IPS-18a (cell line): ENCODE data around the gene ZNF555.
"Not testable (repeated sequence)": the region's sequence is repeated elsewhere in the genome, so short reads cannot be mapped to it uniquely, and the experiment has no call there.

Experiments
- H3K27ac ChIP-seq: one replicate; pipeline ENCODE4 v1.5.1; 2013; ENCODE audit warnings: low read length
- H3K27me3 ChIP-seq: one replicate; pipeline ENCODE4 v1.6.1; 2013; ENCODE audit warnings: mild to moderate bottlenecking, low read length; ENCODE audit not compliant: control insufficient read depth, insufficient read depth
- H3K36me3 ChIP-seq: one replicate; pipeline ENCODE4 v1.6.1; 2013; ENCODE audit warnings: low read depth, low read length; ENCODE audit not compliant: control insufficient read depth
- H3K4me1 ChIP-seq: one replicate; pipeline ENCODE4 v1.6.1; 2013; ENCODE audit warnings: low read depth, low read length; ENCODE audit not compliant: control insufficient read depth
- H3K4me3 ChIP-seq: one replicate; pipeline ENCODE4 v1.5.1; 2013; ENCODE audit warnings: low read length
- H3K9ac ChIP-seq: one replicate; pipeline ENCODE4 v1.6.1; 2013; ENCODE audit warnings: mild to moderate bottlenecking, low read length, moderate library complexity
- H3K9me3 ChIP-seq: one replicate; pipeline ENCODE4 v1.6.1; 2013; ENCODE audit warnings: low read depth, low read length; ENCODE audit not compliant: control insufficient read depth

The ZNF555 gene

GRCh38 chr19:2840794-2841791 is at the start of gene ZNF555:
TSS of gene ZNF555 (plus strand) at chr19:2841475. CDS start at chr19:2841573, 98 bp downstream.
- Histone ChIP-seq H3K4me1 (no peaks in the 10 kb centered on the region), H3K9ac (no peak within 1 kb of the TSS), H3K27me3 (peaks cover 8% of the 10 kb centered on the region), H3K4me3 (peak within 1 kb of the TSS; percentile 70), H3K36me3 (no peaks in the 10 kb centered on the region), H3K9me3 (peaks cover 9% of the 10 kb centered on the region), H3K27ac (no peak within 1 kb of the TSS)

GRCh38 chr19:2791876-2792275 is 49.4 kb upstream of the ZNF555 start:
- no peaks in the 10 kb centered on the region for H3K9me3 ChIP-seq
- H3K9ac ChIP-seq, result no peak overlapping the region
- peaks cover 54% of the 10 kb centered on the region for H3K36me3 ChIP-seq
- no peaks in the 10 kb centered on the region for H3K27me3 ChIP-seq
- no peaks in the 10 kb centered on the region for H3K4me1 ChIP-seq
- no peak overlapping the region for H3K4me3 ChIP-seq
- no peak overlapping the region for H3K27ac ChIP-seq

- H3K27ac ChIP-seq, H3K4me1 ChIP-seq, H3K4me3 ChIP-seq, H3K9me3 ChIP-seq, H3K27me3 ChIP-seq, H3K9ac ChIP-seq: not testable (repeated sequence)
- H3K36me3 ChIP-seq, result peaks cover 60% of the 10 kb centered on the region
These were observed 48.6 kb upstream of the ZNF555 start for GRCh38 chr19:2792666-2793065.

DNA sequence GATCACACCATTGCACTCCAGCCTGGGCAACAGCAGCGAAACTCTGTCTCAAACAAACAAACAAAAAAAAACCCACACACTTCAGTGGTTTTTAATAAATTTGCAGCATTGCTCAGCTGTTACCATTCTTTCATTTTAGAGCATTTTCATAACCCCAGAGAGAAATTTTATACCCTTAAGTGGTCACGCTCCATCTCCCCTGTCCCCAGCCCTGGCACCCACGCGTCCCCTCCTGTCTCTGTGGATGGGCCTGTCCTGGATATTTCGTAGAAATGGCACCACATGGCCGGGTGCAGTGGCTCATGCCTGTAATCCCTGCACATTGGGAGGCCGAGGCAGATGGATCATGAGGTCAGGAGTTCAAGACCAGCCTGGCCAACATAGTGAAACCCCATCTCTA is 48.1 kb upstream of the ZNF555 start:
- H3K27me3 ChIP-seq, result no peaks in the 10 kb centered on the region
- peaks cover 61% of the 10 kb centered on the region for H3K36me3 ChIP-seq
- H3K9ac ChIP-seq, result no peak overlapping the region
- no peaks in the 10 kb centered on the region for H3K9me3 ChIP-seq
- H3K4me3 ChIP-seq, result no peak overlapping the region
- no peak overlapping the region for H3K27ac ChIP-seq
- no peaks in the 10 kb centered on the region for H3K4me1 ChIP-seq

DNA sequence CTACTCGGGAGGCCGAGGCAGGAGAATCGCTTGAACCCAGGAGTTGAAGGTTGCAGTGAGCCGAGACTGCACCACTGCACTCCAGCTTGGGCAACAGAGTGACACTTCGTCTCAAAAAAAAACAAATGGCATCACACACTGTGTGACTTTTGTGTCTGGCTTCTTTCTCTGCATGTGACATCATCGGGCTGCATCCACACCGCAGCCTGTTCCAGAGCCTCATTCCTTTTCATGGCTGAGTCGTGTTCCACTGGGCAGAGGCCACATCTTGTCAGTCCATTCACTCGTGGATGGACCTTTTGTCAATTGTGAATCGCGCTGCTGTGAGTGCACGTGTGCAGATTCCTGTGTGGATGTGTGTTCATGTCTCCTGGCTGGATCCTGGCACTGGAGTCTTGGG is 47.7 kb upstream of the ZNF555 start:
- no peaks in the 10 kb centered on the region for H3K27me3 ChIP-seq
- no peaks in the 10 kb centered on the region for H3K4me1 ChIP-seq
- H3K36me3 ChIP-seq, result peaks cover 61% of the 10 kb centered on the region
- H3K9me3 ChIP-seq, result no peaks in the 10 kb centered on the region
- no peak overlapping the region for H3K4me3 ChIP-seq
- no peak overlapping the region for H3K27ac ChIP-seq
- H3K9ac ChIP-seq, result no peak overlapping the region

GRCh38 chr19:2795827-2796658 is 45.2 kb upstream of the ZNF555 start:
- Histone ChIP-seq H3K36me3 (peaks cover 70% of the 10 kb centered on the region), H3K27ac (no peak overlapping the region), H3K27me3 (no peaks in the 10 kb centered on the region), H3K9me3 (no peaks in the 10 kb centered on the region), H3K4me1 (no peaks in the 10 kb centered on the region), H3K9ac (no peak overlapping the region), H3K4me3 (no peak overlapping the region)

DNA sequence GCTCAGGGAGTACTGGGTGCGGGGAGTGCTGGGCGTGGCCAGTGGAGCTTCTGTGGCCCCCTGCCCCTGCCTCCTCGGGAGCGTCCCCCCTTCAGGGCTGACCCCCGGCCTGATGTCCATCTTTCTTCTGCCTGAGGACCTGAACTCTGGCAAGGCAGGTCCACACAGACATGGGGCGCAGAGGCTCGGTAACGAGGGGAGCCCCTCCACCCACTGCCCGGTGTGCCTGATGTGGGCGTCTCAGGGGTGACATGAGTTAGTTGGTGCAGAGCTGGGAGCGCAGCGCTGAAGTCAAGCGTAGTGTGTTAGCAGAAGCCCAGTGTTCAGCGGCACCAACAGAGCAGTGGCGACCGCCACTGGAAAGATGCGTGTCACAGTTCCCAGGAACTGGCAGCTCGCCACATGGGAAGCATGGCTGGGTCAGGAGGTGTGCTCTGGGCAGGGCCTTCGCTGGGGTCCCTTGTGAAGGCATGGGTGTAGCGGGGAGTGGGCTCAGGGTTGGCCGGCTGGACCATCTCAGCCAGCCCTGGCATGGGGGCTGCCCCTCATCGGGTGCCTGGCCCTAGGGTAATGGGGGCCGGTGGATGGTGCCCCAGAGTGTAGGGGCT is 44.5 kb upstream of the ZNF555 start:
- H3K27ac ChIP-seq, result no peak overlapping the region
- no peak overlapping the region for H3K4me3 ChIP-seq
- no peaks in the 10 kb centered on the region for H3K9me3 ChIP-seq
- no peaks in the 10 kb centered on the region for H3K4me1 ChIP-seq
- peaks cover 66% of the 10 kb centered on the region for H3K36me3 ChIP-seq
- no peak overlapping the region for H3K9ac ChIP-seq
- H3K27me3 ChIP-seq, result no peaks in the 10 kb centered on the region

GRCh38 chr19:2797280-2797679 is 44.0 kb upstream of the ZNF555 start:
- Histone ChIP-seq H3K27me3 (no peaks in the 10 kb centered on the region), H3K9ac (no peak overlapping the region), H3K4me3 (no peak overlapping the region), H3K9me3 (no peaks in the 10 kb centered on the region), H3K36me3 (peaks cover 63% of the 10 kb centered on the region), H3K4me1 (no peaks in the 10 kb centered on the region), H3K27ac (no peak overlapping the region)

GRCh38 chr19:2798158-2798685 is 43.1 kb upstream of the ZNF555 start:
- H3K27ac ChIP-seq, result no peak overlapping the region

DNA sequence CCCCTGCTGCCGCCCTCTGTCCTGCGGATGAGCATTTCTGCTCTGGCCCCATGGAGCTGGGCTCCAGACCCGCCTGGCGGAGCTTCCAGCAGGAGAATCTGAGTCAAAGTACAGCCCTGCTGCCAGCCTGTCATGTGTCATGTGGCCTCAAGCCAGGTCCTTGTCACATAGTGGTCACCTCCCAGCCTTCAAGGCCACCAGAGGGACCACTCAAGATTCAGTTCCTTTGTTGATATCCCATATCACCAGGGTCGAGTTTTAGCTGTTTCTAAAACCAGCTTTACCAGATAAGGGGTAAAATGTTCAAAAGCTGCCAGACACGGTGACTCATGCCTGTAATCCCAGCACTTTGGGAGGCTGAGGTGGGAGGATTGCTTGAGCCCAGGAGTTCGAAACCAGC is 42.5 kb upstream of the ZNF555 start:
- Histone ChIP-seq H3K36me3 (peaks cover 58% of the 10 kb centered on the region), H3K9me3 (no peaks in the 10 kb centered on the region), H3K27me3 (no peaks in the 10 kb centered on the region), H3K4me3 (no peak overlapping the region), H3K9ac (no peak overlapping the region), H3K27ac (no peak overlapping the region), H3K4me1 (no peaks in the 10 kb centered on the region)

More at GRCh38 chr19:2798158-2798685, 43.1 kb upstream of the ZNF555 start:
- Histone ChIP-seq H3K27me3 (no peaks in the 10 kb centered on the region), H3K4me1 (no peaks in the 10 kb centered on the region), H3K9me3 (no peaks in the 10 kb centered on the region), H3K36me3 (peaks cover 63% of the 10 kb centered on the region), H3K9ac (no peak overlapping the region), H3K4me3 (no peak overlapping the region)
